ENCODE results near the gene BRF1. TPM values are rescaled to one million over a fixed set of nuclear protein-coding genes. Genes with fewer than 3 reads are reported as not detected.

BRF1 gene
- polyA plus RNA-seq, 1 of the 3 experiments (the other 2 are of a cell fraction) = 15.7 TPM

DNA sequence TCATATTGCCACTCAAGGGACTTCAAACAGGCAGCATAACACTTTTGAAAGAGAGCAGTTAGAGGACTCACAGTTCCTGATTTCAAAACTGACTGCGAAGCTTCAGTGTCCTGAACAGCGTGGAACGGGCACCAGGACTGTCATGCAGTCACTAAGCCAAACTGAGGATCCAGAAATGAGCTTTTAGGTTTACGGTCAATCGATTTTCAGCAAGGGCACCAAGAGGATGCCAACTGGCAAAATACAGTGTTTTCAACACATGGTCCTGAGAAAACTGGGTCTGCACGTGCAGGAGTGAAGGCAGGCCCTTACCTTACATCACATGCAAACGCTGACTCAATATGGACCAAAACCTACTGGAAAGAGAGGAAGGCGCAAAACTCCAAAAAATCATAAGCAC, 15.6 kb downstream of the BRF1 start:
- no peak for DNase-seq
- no peak overlapping the region for H3K4me3 ChIP-seq (ENCODE audit: low read depth in 2 of 2, low read length in 1 of 2)
- POLR2A ChIA-PET = no interaction called here
- peaks cover 39% of the 10 kb centered on the region for H4K20me1 ChIP-seq (ENCODE audit: insufficient read depth)
- H3F3A ChIP-seq (replicated peaks; ENCODE audit: insufficient read depth) = no peaks in the 10 kb centered on the region
- H3K27me3 ChIP-seq (ENCODE audit: insufficient read depth) = no peaks in the 10 kb centered on the region
- H3K9me3 ChIP-seq = no peaks in the 10 kb centered on the region
- H2AFZ ChIP-seq (ENCODE audit: low read depth) = no peak overlapping the region
- no peaks in the 10 kb centered on the region for H3K9me2 ChIP-seq
- peaks cover 43% of the 10 kb centered on the region; the same call in 1 of the 2 replicates for H3K79me2 ChIP-seq (ENCODE audit: insufficient read depth)
- peaks cover 0 to 18% of the 10 kb centered on the region in 2 experiments; a peak in 1 of 4 replicates for H3K4me1 ChIP-seq (ENCODE audit: control insufficient read depth in 1 of 2, insufficient read depth in 2 of 2, low read depth in 1 of 2, low read length in 1 of 2)
- TF ChIP-seq, protein P1, sequence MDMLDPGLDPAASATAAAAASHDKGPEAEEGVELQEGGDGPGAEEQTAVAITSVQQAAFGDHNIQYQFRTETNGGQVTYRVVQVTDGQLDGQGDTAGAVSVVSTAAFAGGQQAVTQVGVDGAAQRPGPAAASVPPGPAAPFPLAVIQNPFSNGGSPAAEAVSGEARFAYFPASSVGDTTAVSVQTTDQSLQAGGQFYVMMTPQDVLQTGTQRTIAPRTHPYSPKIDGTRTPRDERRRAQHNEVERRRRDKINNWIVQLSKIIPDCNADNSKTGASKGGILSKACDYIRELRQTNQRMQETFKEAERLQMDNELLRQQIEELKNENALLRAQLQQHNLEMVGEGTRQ (IDR thresholded peaks at IDR 0.05; ENCODE audit: borderline replicate concordance, low read depth, low read length) = no peak
- no peak for TF ChIP-seq FOXJ3 (CRISPR knock-in tag; IDR thresholded peaks at IDR 0.05)
- TF ChIP-seq ELF1 (IDR thresholded peaks at IDR 0.05) = no peak
- TF ChIP-seq, protein P2, sequence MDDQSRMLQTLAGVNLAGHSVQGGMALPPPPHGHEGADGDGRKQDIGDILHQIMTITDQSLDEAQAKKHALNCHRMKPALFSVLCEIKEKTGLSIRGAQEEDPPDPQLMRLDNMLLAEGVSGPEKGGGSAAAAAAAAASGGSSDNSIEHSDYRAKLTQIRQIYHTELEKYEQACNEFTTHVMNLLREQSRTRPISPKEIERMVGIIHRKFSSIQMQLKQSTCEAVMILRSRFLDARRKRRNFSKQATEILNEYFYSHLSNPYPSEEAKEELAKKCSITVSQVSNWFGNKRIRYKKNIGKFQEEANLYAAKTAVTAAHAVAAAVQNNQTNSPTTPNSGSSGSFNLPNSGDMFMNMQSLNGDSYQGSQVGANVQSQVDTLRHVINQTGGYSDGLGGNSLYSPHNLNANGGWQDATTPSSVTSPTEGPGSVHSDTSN (IDR thresholded peaks at IDR 0.05) = no peak
- no peak for TF ChIP-seq TCF12 (IDR thresholded peaks at IDR 0.05)
- TF ChIP-seq YY1 (IDR thresholded peaks at IDR 0.05; ENCODE audit: low read depth) = no peak
- no peak for TF ChIP-seq TAF1 (IDR thresholded peaks at IDR 0.05; ENCODE audit: borderline replicate concordance, low read depth, low read length)
- TF ChIP-seq MXI1 (IDR thresholded peaks at IDR 0.05; ENCODE audit: low read depth, low read length) = no peak
- no peak for TF ChIP-seq JUND (IDR thresholded peaks at IDR 0.05)
- no peak for TF ChIP-seq SMC3 (IDR thresholded peaks at IDR 0.05; ENCODE audit: low read depth, low read length)
- no peak for TF ChIP-seq NFIC (IDR thresholded peaks at IDR 0.05; ENCODE audit: borderline replicate concordance)
- no peak overlapping the region for H3K27ac ChIP-seq (ENCODE audit: low read depth in 2 of 2, low read length in 1 of 2)
- H3K4me2 ChIP-seq = no peak overlapping the region
- WGBS (ENCODE audit: low lambda C conversion rate) = 93% methylated on average over 8 of the region's 8 CpGs
- peaks cover 0 to 4% of the 10 kb centered on the region in 2 experiments for H3K36me3 ChIP-seq (replicated peaks in 1 of 2; ENCODE audit: control insufficient read depth in 1 of 2, insufficient read depth in 2 of 2, low read length in 1 of 2)
- CTCF ChIA-PET = interaction anchor here (1.2 kb wide), 1 partner anchor 37 kb away, joined by 3 read pairs; the partner anchor contains the start of gene BTBD6
- H3K9ac ChIP-seq = no peak overlapping the region

DNA sequence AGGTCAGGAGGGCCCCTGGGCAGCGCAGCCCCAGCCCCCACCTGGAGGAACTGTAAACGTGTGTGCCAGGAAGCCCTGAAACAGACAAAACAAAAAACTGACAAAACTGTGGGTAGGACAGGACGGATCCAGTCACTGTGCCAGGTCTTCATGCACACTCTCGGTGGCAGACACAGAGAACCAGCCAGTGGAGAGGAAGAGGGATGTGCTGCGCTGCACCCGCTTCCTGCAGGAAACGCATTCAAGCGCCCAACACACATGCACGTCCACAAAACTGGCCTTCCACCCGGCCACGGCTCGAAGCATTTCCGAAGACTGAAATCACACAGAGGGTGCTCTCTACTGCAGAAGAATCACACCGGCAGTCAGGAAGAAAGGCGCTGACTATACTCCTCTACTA, 16.9 kb downstream of the BRF1 start:
- no peaks in the 10 kb centered on the region for H3F3A ChIP-seq (replicated peaks; ENCODE audit: insufficient read depth)
- H3K36me3 ChIP-seq (replicated peaks in 1 of 2; ENCODE audit: control insufficient read depth in 1 of 2, insufficient read depth in 2 of 2, low read length in 1 of 2) = peaks cover 0 to 4% of the 10 kb centered on the region in 2 experiments
- DNase-seq = no peak
- H3K4me3 ChIP-seq (ENCODE audit: low read depth in 2 of 2, low read length in 1 of 2) = no peak overlapping the region
- TF ChIP-seq, protein P3, sequence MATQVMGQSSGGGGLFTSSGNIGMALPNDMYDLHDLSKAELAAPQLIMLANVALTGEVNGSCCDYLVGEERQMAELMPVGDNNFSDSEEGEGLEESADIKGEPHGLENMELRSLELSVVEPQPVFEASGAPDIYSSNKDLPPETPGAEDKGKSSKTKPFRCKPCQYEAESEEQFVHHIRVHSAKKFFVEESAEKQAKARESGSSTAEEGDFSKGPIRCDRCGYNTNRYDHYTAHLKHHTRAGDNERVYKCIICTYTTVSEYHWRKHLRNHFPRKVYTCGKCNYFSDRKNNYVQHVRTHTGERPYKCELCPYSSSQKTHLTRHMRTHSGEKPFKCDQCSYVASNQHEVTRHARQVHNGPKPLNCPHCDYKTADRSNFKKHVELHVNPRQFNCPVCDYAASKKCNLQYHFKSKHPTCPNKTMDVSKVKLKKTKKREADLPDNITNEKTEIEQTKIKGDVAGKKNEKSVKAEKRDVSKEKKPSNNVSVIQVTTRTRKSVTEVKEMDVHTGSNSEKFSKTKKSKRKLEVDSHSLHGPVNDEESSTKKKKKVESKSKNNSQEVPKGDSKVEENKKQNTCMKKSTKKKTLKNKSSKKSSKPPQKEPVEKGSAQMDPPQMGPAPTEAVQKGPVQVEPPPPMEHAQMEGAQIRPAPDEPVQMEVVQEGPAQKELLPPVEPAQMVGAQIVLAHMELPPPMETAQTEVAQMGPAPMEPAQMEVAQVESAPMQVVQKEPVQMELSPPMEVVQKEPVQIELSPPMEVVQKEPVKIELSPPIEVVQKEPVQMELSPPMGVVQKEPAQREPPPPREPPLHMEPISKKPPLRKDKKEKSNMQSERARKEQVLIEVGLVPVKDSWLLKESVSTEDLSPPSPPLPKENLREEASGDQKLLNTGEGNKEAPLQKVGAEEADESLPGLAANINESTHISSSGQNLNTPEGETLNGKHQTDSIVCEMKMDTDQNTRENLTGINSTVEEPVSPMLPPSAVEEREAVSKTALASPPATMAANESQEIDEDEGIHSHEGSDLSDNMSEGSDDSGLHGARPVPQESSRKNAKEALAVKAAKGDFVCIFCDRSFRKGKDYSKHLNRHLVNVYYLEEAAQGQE (IDR thresholded peaks at IDR 0.05; ENCODE audit: low read depth, low read length) = no peak
- TF ChIP-seq, protein P2 (IDR thresholded peaks at IDR 0.05) = no peak
- TF ChIP-seq NFIC (IDR thresholded peaks at IDR 0.05; ENCODE audit: borderline replicate concordance) (no peak), EP300 (IDR thresholded peaks at IDR 0.05; ENCODE audit: borderline replicate concordance in 1 of 2, low read depth in 1 of 2, low read length in 1 of 2) (no peak), TAF1 (IDR thresholded peaks at IDR 0.05; ENCODE audit: borderline replicate concordance, low read depth, low read length) (no peak), RCOR1 (IDR thresholded peaks at IDR 0.05; ENCODE audit: low read length) (no peak), SMC3 (IDR thresholded peaks at IDR 0.05; ENCODE audit: low read depth, low read length) (no peak), MXI1 (IDR thresholded peaks at IDR 0.05; ENCODE audit: low read depth, low read length) (no peak), RAD21 (IDR thresholded peaks at IDR 0.05; ENCODE audit: low read length) (no peak), NRF1 (IDR thresholded peaks at IDR 0.05; ENCODE audit: low read depth, low read length) (no peak), RXRA (IDR thresholded peaks at IDR 0.05; ENCODE audit: borderline replicate concordance, low read depth) (no peak), MEF2A (IDR thresholded peaks at IDR 0.05; ENCODE audit: borderline replicate concordance, low read depth) (no peak), SIN3A (IDR thresholded peaks at IDR 0.05; ENCODE audit: borderline replicate concordance, low read depth, low read length) (no peak)
- H3K9ac ChIP-seq = no peak overlapping the region
- H3K27ac ChIP-seq (ENCODE audit: low read depth in 2 of 2, low read length in 1 of 2) = no peak overlapping the region; a peak in 1 of 4 replicates
- peaks cover 44% of the 10 kb centered on the region; the same call in 1 of the 2 replicates for H3K79me2 ChIP-seq (ENCODE audit: insufficient read depth)
- no peak overlapping the region for H2AFZ ChIP-seq (ENCODE audit: low read depth)
- no peaks in the 10 kb centered on the region for H3K9me2 ChIP-seq
- H3K27me3 ChIP-seq (ENCODE audit: insufficient read depth) = no peaks in the 10 kb centered on the region
- WGBS (ENCODE audit: low lambda C conversion rate) = 94% methylated on average over 15 of the region's 15 CpGs
- H3K4me2 ChIP-seq = no peak overlapping the region
- H3K9me3 ChIP-seq = no peaks in the 10 kb centered on the region
- CTCF ChIA-PET = interaction anchor here (1.0 kb wide), 1 partner anchor 80 kb away, joined by 3 read pairs; no protein-coding TSS in a partner anchor
- POLR2A ChIA-PET = no interaction called here
- H3K4me1 ChIP-seq (ENCODE audit: control insufficient read depth in 1 of 2, insufficient read depth in 2 of 2, low read depth in 1 of 2, low read length in 1 of 2) = peaks cover 0 to 18% of the 10 kb centered on the region in 2 experiments; a peak in 1 of 4 replicates
- peaks cover 41% of the 10 kb centered on the region for H4K20me1 ChIP-seq (ENCODE audit: insufficient read depth)

All from SK-N-SH (cell line).